GM18507 (cell line): ENCODE measurements around the gene SLC7A5.
A peak's percentile ranks its signal among the peaks of the same experiment; 100 is the strongest.
"Not testable (repeated sequence)": the region's sequence is repeated elsewhere in the genome, so short reads cannot be mapped to it uniquely, and the experiment has no call there.

Experiments used
- DNase-seq: peaks from one replicate; pipeline ENCODE4 v3.0.0; 2011; ENCODE audit warnings: low read depth; ENCODE audit not compliant: insufficient read length; ENCODE audit errors: extremely low spot score
- FAIRE-seq: peaks from 2 replicates; lab custom pipeline; 2011; peaks lifted over from hg19 to GRCh38; lab: Jason Lieb, UNC

SLC7A5 gene

GRCh38 chr16:87864331-87864989 lies 4.8 kb downstream of the SLC7A5 start:
- FAIRE-seq: no peak
- no peak for DNase-seq

GRCh38 chr16:87863327-87863635 lies 6.0 kb downstream of the SLC7A5 start:
- not testable (repeated sequence) for FAIRE-seq, DNase-seq

DNA sequence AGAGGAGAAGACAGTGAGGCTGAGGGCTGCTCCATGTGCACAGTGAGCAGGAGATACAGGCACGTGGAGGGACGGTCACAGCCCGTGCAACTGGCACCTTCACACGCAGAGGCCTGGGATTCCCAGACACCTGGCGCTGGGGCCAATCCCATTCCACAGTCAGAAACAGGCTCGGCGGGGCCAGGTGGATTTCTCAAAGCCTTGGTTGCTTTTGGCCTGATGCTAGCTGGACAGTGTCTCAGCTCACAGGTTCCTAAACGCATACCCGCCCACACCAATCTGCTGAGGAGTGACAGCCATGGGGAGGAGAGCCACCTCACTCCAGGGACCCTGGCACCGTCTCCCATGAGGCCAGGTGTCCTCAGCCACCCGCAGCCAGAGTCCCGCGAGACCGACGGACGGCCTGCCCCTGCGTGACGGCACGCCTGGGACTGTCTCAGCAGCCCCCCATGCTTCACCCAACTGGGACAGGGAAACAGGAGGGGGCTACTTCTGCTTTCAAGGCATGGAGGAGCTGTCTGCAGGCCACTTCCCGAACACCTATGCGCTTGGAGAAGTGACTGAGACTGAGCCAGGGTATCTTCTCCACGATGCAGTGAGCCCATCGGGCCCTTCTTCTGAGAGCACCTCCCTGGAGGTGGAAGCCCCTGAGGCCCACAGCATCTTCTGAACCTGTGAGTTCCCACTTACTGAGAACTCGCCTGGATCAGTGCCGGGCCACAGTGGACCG lies 6.5 kb downstream of the SLC7A5 start:
- not testable (repeated sequence) for FAIRE-seq, DNase-seq

- not testable (repeated sequence) for DNase-seq
Measured at GRCh38 chr16:87861300-87862099, 7.8 kb downstream of the SLC7A5 start.

DNA sequence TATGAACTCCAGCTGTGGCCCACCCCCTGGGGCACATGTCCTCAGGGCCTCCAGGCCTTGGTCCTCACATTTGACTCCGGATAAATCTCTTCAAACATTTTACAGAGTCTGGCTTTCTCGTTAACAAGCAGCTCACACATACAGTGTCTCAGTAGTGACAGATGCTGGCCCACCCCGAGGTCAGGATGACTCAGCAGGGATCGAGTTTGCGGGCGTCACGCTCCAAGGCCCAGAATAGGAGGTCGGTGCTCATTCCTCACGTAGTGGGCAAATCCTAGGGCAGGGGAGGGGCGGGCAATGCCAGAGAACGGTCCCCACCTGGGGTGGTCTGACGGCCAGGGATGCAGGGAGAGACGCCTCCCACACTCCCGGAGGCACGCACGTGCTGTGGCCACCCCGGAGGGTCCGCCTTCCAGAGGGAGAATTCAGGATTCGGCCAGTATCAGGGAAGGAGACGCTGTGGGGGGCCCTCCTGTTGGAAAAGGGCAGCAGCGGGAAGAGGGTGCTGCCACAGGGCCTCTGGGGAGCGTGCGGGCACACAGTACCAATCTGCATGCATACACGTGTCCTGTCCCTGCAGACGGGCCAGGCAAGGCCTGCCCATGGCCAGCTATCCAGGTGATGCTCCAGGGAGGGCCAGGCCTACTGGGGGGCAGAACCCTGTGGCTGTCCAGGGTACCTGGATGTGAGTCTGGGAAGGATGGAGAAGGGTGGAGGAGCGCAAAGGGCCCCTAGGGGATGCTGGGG lies 8.6 kb downstream of the SLC7A5 start:
- FAIRE-seq: no peak
- no peak for DNase-seq

More at GRCh38 chr16:87861300-87862099, 7.8 kb downstream of the SLC7A5 start:
- not testable (repeated sequence) for FAIRE-seq

DNA sequence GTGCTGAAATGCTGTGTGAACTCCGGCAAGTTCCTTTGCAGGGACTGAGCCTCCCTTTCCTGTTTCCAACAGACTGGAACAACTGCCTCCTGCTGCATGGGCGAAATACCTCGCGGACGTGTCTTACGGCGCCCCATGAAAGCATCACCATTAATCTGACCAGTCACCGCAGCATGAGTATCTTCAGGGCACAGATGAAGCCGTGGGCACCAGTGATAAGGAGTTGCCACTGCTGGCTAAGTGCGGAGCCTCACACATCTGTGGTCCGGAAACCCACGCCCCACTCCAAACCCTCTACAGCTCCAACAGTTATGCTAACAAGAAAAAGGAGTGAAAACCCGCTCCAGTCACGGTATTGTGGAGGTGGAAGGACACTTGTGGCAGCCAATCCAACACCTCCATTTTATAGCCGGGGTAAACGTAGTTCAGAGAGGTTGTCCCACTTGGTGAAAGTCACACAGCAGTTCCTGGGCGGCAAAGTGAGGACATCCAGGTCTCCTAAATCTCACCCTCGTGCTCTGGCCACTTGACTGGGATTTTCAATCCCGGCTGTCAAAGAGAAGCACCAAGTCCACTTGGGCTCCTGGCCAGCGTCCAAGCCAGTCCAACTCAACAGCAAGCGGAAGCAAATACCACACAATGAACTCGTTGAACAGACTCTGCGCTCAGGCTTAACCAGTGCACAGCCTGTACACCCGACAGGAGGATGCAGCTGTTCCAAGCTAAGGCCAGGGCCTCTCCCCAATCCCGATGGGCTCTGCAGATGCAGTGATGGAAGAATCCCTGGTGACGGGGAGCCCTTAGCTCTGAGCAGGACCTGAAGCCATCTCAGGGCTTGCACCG lies 10.9 kb downstream of the SLC7A5 start:
- not testable (repeated sequence) for DNase-seq, FAIRE-seq

DNA sequence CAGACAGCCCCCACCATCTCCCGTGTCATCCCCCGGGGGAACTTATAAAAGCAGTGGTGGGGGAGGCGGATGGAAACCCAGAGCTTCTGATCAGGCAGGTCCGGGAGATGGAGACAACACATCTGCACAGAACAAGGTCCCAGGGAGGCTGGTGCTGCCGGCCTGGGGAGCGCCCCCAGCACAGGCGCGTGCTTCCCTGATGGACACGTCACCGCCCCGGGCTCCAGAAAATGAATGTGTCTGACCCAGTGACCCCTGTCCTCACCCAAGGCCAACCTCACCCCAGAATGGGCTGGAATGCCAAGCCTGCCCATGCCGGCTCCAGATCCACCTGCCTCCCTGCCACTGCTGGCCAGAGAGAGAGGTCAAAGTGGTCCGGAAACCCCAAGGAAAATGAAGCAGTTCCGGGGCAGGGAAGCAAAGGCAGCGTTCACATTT lies 12.5 kb downstream of the SLC7A5 start:
- DNase-seq: no peak
- FAIRE-seq: no peak

DNA sequence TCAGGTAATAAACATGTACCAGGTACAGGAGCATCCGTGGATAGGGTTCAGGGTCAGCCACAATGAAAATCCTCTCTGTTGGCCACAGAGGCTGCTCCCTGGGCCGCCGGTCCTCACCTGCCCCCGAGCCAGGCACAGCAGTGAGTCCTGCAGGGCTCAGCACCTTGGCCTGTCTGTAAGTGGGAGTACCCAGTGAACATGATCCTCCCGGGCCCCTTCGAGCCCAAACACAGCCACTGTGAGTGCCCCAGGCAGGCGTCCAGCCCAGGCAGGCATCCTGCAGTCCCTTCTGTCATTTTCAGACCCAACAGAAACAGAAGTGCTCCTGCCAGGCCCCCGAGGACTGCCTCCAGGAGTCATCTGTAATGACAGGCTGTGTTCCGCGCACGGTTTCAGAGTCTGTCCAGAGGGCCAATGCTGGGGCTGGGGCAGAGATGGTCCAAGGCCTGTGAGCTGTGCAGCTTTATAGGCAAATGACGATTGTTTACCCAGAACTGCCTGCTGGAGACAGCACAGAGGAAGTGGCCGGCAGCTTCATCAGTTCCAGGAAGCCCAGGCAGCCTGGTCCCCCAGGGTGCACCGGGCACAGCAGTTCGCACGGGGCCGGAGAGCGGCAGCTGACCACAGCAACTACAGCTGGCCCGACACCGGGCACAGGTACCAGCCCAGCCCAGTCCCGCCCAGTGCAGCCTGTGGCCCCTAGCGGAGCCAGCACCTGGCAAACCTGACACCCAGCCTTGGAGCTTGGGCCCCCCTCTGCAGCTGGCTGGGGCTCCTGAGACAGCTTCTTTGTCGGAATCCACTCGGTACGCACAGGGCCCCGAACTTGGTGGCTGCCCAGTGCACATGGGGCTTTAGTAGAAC lies 13.2 kb downstream of the SLC7A5 start:
- DNase-seq (no peak), FAIRE-seq (no peak)

- no peak for FAIRE-seq
- DNase-seq: no peak
Measured at GRCh38 chr16:87854907-87855683, 14.2 kb downstream of the SLC7A5 start.

GRCh38 chr16:87854053-87854906 lies 15.0 kb downstream of the SLC7A5 start:
- FAIRE-seq (no peak), DNase-seq (no peak)

DNA sequence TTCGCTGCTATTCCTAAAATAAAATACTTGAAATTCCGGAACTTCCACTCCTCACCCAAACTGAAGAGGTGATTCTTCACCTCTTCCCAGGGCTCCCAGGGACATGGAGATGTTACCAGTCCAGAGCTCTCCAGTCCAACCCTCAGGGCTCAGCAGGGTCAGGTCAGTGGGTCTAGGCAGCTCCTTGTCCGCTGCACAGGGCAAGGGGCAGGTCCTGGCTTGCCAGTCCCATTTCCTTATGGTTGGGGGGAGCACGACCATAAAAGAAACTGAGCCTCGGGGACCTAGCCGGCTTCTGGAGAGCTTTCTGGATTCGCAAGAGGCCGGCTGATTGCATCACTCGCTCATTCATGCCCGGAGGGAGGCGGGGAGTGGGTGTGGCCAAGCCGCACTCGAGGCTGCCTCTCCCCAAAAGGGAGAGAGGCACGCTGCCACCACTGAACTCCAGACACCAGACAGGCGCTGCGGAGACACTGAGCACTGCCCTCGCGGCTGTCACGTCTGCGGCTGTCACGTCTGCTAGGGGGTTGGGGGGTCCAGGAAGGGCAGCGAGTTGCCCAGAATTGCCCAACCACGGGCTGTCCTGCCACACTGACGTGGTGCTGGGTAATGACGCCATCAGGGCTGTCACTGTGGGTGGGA lies 15.8 kb downstream of the SLC7A5 start:
- DNase-seq (peak; percentile 75), FAIRE-seq (peak; percentile 74)

- FAIRE-seq (no peak), DNase-seq (no peak)
Measured at GRCh38 chr16:87851601-87852000, 17.7 kb downstream of the SLC7A5 start.

DNA sequence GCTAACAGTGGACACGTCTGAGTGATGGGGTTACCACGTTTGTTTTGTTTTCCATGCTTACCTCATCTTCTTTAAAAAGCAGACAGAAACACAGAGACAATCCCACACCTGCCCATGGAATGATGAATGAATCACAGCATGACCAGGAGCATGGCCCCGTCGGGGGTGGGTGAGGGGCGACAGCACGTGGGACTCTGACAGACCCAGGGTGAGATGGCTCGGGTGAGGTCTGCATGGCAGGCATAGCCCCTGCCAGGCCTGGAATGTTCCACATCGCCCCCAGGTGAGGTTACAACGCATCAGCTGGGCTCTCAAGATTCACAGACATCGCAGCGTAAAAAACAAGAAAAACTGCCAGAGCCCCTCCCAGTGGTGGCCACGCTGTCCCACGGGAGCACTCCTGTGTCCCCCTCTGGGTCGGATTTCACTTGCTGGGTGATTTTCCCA lies 18.1 kb downstream of the SLC7A5 start:
- DNase-seq: no peak
- FAIRE-seq: no peak

DNA sequence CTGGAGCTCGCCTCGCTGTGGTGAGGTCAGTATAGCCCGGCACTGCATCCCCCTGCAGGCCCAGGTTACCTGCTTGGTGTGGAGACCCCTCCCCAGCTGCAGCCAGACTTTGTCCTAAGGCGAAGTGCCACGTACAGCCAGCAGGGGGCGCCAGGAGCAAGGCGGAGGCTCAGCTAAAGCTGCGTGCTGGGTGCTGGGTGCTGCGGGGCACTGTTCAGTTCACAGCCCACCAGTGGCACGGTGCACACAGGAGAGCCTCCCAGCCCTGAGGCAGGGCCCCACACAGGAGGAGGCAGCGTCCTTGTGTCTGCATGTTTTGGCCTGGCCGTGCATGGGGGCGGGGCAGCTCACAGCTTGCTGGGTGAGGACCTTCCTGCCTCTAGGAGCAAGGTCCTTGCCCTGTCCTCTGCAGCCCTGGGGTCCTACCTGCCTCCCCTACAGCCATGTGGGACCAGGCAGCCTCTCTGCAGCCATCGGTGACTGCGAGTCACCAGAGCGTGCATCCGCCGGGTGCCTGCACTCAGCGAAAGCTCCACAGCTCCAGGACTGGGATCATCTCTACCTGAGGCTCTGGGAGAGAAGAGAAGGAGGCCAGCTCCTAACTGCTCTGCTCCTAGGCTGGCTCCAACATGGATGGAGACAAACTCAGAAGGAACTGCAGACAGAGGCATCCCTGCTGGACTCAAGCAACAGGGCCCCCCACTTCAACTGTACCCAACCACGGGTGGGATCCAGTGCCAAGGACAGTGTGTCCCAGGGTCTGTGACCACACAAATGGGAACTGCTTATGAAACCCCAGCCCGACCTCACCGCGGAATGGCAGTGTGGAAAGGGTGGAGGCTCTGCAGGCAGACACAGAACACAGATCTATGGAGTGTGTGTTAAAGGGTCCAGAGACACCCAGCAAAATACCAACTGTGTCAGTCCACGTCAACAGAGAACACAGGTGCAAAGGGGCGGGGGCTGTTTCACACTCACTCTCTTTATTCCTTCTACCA lies 19.0 kb downstream of the SLC7A5 start:
- DNase-seq: peak; percentile 82
- no peak for FAIRE-seq
